Stimulated activated CD8-positive, alpha-beta memory T cell treated with anti-CD3 and anti-CD28 coated beads, Interleukin-7, amount 100 ng/mL, for 24 hours (primary cell): ENCODE measurements around the gene AUH.
"Not testable (repeated sequence)": the region's sequence is repeated elsewhere in the genome, so short reads cannot be mapped to it uniquely, and the experiment has no call there.

ENCODE experiments used
- DNase-seq: peaks from one replicate; pipeline ENCODE4 v3.0.0-alpha.2; 2020; ENCODE audit warnings: low read depth

The AUH gene

GRCh38 chr9:91361291-91362050, at the start of gene AUH:
Gene AUH, minus strand, starts transcription at chr9:91361918. Its CDS starts 29 bp downstream, at chr9:91361889.
- peak; percentile 65 for DNase-seq

GRCh38 chr9:91411096-91411771, 49.5 kb upstream of the AUH start:
- no peak for DNase-seq

GRCh38 chr9:91410161-91410560, 48.4 kb upstream of the AUH start:
- DNase-seq: no peak

GRCh38 chr9:91408475-91408874, 46.8 kb upstream of the AUH start:
- no peak for DNase-seq

- no peak for DNase-seq
These were observed 46.0 kb upstream of the AUH start for GRCh38 chr9:91407580-91408318.

GRCh38 chr9:91405343-91406077, 43.8 kb upstream of the AUH start:
- DNase-seq: no peak

- no peak for DNase-seq
These were observed 42.2 kb upstream of the AUH start for GRCh38 chr9:91403665-91404543.

GRCh38 chr9:91398926-91399325, 37.2 kb upstream of the AUH start:
- DNase-seq: no peak

- no peak for DNase-seq
These were observed 34.1 kb upstream of the AUH start for GRCh38 chr9:91395553-91396471.

- no peak for DNase-seq
These were observed 33.4 kb upstream of the AUH start for GRCh38 chr9:91395106-91395552.

- no peak for DNase-seq
These were observed 32.1 kb upstream of the AUH start for GRCh38 chr9:91393826-91394225.

- no peak for DNase-seq
These were observed 30.7 kb upstream of the AUH start for GRCh38 chr9:91392435-91392834.

GRCh38 chr9:91391818-91392217, 30.1 kb upstream of the AUH start:
- no peak for DNase-seq

- DNase-seq: no peak
These were observed 29.7 kb upstream of the AUH start for GRCh38 chr9:91391412-91391811.

- not testable (repeated sequence) for DNase-seq
These were observed 28.0 kb upstream of the AUH start for GRCh38 chr9:91389686-91390085.

GRCh38 chr9:91386765-91387164, 25.0 kb upstream of the AUH start:
- no peak for DNase-seq

- DNase-seq: no peak
These were observed 23.2 kb upstream of the AUH start for GRCh38 chr9:91384954-91385353.

GRCh38 chr9:91383577-91383976, 21.9 kb upstream of the AUH start:
- DNase-seq: no peak

GRCh38 chr9:91382298-91382697, 20.6 kb upstream of the AUH start:
- DNase-seq: no peak

GRCh38 chr9:91379426-91379825, 17.7 kb upstream of the AUH start:
- DNase-seq: no peak
